ENCODE results near the gene ID3. TPM values are rescaled to one million over a fixed set of nuclear protein-coding genes. Genes with fewer than 3 reads are reported as not detected.

The ID3 gene
- total RNA-seq, 4 donors from 2014 or later = 81.2 to 209 (median 122) TPM

DNA sequence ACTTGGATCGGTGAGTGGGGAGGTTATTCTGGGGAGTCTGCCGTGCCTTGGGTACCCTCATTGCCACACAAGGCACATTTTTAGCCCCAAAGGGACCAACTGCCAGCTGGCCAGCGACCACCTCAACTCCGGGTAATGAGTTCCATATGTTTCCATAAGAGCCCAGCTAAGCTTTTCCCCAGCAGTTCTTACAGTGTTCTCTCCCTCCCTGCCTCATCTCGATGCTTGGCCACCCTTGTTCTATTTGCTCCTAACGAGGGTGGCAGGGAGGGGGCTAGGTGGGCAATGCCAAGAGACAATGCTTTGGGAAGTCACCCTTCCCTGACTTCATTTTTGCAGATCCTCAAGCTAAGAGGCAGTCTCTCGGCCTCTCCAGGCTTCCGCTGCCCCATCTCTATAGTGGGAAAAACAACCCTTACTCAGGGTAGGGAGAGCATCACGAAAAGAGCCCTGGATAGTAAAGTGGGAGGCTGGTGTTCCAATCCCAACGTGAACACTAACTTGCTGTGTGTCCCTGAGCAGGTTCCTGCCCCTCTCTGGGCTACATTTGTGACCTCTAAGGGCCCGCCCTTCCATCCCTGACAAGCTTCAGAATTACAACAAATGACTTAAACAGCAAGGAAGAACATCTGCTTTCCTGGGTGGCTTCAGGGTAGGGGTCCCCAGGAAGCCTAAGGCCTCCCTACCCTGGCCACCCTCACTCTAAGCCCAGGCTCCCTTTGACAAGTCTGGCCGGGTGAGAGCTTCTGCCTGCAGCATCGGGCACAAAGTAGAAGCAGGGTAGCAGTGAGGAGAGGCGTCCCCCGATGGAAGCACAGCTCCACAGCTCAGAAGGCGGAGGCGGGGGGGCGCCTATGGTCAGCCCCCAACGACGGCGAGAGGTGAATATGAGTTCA lies 5.8 kb downstream of the ID3 start:
- H3K4me3 ChIP-seq (ENCODE audit: low read depth, poor library complexity, severe bottlenecking) = no peak overlapping the region
- intact Hi-C loops (cut with DNase I; ENCODE audit: low total_unique reads) = no loop called here
- TF ChIP-seq POLR2A (IDR thresholded peaks at IDR 0.05) = no peak
- TF ChIP-seq CTCF (IDR thresholded peaks at IDR 0.05) = no peak
- 75 to 78% methylated on average over 21 of the region's 21 CpGs for WGBS, 2 donors
- no peak for DNase-seq (ENCODE audit: low spot score in 2 of 2)

DNA sequence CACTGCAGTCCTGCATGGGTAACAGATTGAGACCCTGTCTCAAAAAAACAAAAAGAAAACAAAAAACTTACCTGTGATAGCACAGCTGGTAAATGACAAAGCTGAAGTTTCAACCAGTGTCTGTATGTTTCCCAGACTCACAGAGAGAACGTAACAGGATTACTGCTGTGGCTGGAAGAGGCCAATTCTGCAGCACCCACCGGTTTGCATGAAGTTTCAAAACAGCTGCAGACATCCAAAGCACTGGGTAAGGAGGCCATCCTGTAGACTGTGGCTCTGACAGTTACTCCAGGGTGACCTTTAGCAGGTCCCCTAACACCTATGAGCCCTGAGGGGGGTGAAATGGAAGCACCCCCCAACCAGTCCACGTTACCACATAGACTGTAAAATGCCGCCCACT lies 7.5 kb downstream of the ID3 start:
- intact Hi-C loops (cut with DNase I; ENCODE audit: low total_unique reads) = no loop called here
- no peak overlapping the region for H3K4me3 ChIP-seq (ENCODE audit: low read depth, poor library complexity, severe bottlenecking)
- TF ChIP-seq CTCF (IDR thresholded peaks at IDR 0.05) (no peak), POLR2A (IDR thresholded peaks at IDR 0.05) (no peak)
- no peak for DNase-seq (ENCODE audit: low spot score in 2 of 2)
- 87 to 91% methylated on average over 4 of the region's 4 CpGs for WGBS, 2 donors

- intact Hi-C loops (cut with DNase I; ENCODE audit: low total_unique reads) = no loop called here
- no peak for TF ChIP-seq POLR2A (IDR thresholded peaks at IDR 0.05)
- no peak for TF ChIP-seq CTCF (IDR thresholded peaks at IDR 0.05)
- H3K4me3 ChIP-seq (ENCODE audit: low read depth, poor library complexity, severe bottlenecking) = no peak overlapping the region
- 29 to 34% methylated on average over 9 of the region's 9 CpGs for WGBS, 2 donors
- peak in 1 of 2 donors; percentile 94 for DNase-seq (ENCODE audit: low spot score in 2 of 2)
Observed at GRCh38 chr1:23548704-23549143, 10.6 kb downstream of the ID3 start.

- intact Hi-C loops (cut with DNase I; ENCODE audit: low total_unique reads) = no loop called here
- 90 to 91% methylated on average over 8 of the region's 8 CpGs for WGBS, 2 donors
- TF ChIP-seq CTCF (IDR thresholded peaks at IDR 0.05) = no peak
- TF ChIP-seq POLR2A (IDR thresholded peaks at IDR 0.05) = no peak
- DNase-seq (ENCODE audit: low spot score in 2 of 2) = no peak
- no peak overlapping the region for H3K4me3 ChIP-seq (ENCODE audit: low read depth, poor library complexity, severe bottlenecking)
Observed at GRCh38 chr1:23546897-23547584, 12.3 kb downstream of the ID3 start.

- no peak overlapping the region for H3K4me3 ChIP-seq (ENCODE audit: low read depth, poor library complexity, severe bottlenecking)
- TF ChIP-seq POLR2A (IDR thresholded peaks at IDR 0.05) (no peak), CTCF (IDR thresholded peaks at IDR 0.05) (no peak)
- intact Hi-C loops (cut with DNase I; ENCODE audit: low total_unique reads) = no loop called here
- WGBS, 2 donors = 76 to 77% methylated on average over 9 of the region's 9 CpGs
- DNase-seq (ENCODE audit: low spot score in 2 of 2) = no peak
Observed at GRCh38 chr1:23545851-23546250, 13.4 kb downstream of the ID3 start.
